Upper lobe of left lung (tissue), 6 donors: Measurements from ENCODE around the gene CHP2. TPM values are rescaled to one million over a fixed set of nuclear protein-coding genes. Genes with fewer than 3 reads are reported as not detected.
"Not testable (repeated sequence)": the region's sequence is repeated elsewhere in the genome, so short reads cannot be mapped to it uniquely, and the experiment has no call there.

ENCODE experiments used
- ATAC-seq, 2 donors: fragments of 200-7000 bp; cut with Tn5 transposase; one replicate each; pipeline ENCODE4 v1.9.1; 2022; ENCODE audit warnings: mild to moderate bottlenecking in 2 of 2, moderate library complexity in 2 of 2; ENCODE audit not compliant: low FRiP score in 2 of 2
- DNase-seq, 2 donors: peaks; one replicate each; pipeline ENCODE4 v3.0.0-alpha.2; 2019 to 2020
- H3K27ac ChIP-seq, 4 donors: fragments of 200-600 bp; sonication (generic); one replicate each; pipeline ENCODE4 v1.5.1; 2016 to 2019
- H3K27me3 ChIP-seq, 4 donors: fragments of 200-600 bp; sonication (generic); one replicate each; pipeline ENCODE4 v1.5.1; 2017 to 2019
- H3K36me3 ChIP-seq, 4 donors: fragments of 200-600 bp; sonication (generic); one replicate each; pipeline ENCODE4 v1.5.1; 2016 to 2019
- H3K4me1 ChIP-seq, 4 donors: fragments of 200-600 bp; sonication (generic); one replicate each; pipeline ENCODE4 v1.5.1; 2018 to 2019
- H3K4me3 ChIP-seq, 4 donors: fragments of 200-600 bp; sonication (generic); one replicate each; pipeline ENCODE4 v1.5.1; 2017 to 2019; ENCODE audit warnings: mild to moderate bottlenecking in 2 of 4, moderate library complexity in 1 of 4
- H3K9me3 ChIP-seq, 4 donors: fragments of 200-600 bp; sonication (generic); one replicate each; pipeline ENCODE4 v1.5.1; 2018 to 2019
- CTCF ChIP-seq, 6 experiments: fragments of 450-650 bp in 4 of 6; fragments of 200-600 bp in 2 of 6; sonication (generic) in 2 of 6; IDR thresholded peaks; one replicate each; pipeline ENCODE4 v1.5.1; 2016 to 2019; ENCODE audit warnings: antibody characterized with exemption in 6 of 6
- EP300 ChIP-seq, 4 donors: sonication (generic); formaldehyde crosslinking; IDR thresholded peaks; one replicate each; pipeline ENCODE4 v1.5.1; 2017; ENCODE audit warnings: antibody characterized with exemption in 4 of 4, control low read depth in 2 of 4
- POLR2A ChIP-seq, 4 donors: fragments of 450-650 bp; IDR thresholded peaks; one replicate each; pipeline ENCODE4 v1.5.1; 2016 to 2017; ENCODE audit warnings: antibody characterized with exemption in 4 of 4, mild to moderate bottlenecking in 2 of 4
- POLR2AphosphoS5 ChIP-seq, 2 donors: sonication (generic); formaldehyde crosslinking; IDR thresholded peaks; one replicate each; pipeline ENCODE4 v1.5.1; 2017; ENCODE audit warnings: antibody characterized with exemption in 2 of 2
- WGBS, 2 donors: methylation state at CpG; one replicate each; pipeline ENCODE4 v1.1.5; 2017 to 2018; 5-methylcytosine and 5-hydroxymethylcytosine counted together
- total RNA-seq, 6 donors: library from RNA; depleted of rRNA in 4 of 6; stranded (reverse); fragments of >200 nt in 4 of 6; gene quantifications; one replicate each; pipeline versions ENCODE4 v1.1.0 to v1.2.1, GENCODE V29; 2016 to 2021
- donor health status: DM: no; HTN: no; CAD: no; lungs with moderate emphysema.
- donor health status: DM: no; HTN: yes; CAD: no; lungs with severe emphysema.

CHP2 gene
- total RNA-seq, 6 donors from 2014 or later, result 0.20 to 5.2 TPM; not detected in 4

GRCh38 chr16:23710008-23710407, 44.8 kb upstream of the CHP2 start:
- Histone ChIP-seq H3K4me1 (peaks cover 0 to 5% (median 2%) of the 10 kb centered on the region in 4 donors), H3K4me3 (no peak overlapping the region), H3K27ac (no peak overlapping the region), H3K9me3 (peaks cover 0 to 14% (median 10%) of the 10 kb centered on the region in 4 donors), H3K36me3 (no peaks in the 10 kb centered on the region), H3K27me3 (peaks cover 0 to 14% (median 3%) of the 10 kb centered on the region in 4 donors)
- ATAC-seq (no peak), DNase-seq (no peak)
- WGBS, 2 donors, result 63 to 86% methylated on average over 2 of the region's 2 CpGs
- TF ChIP-seq POLR2AphosphoS5 (IDR thresholded peaks at IDR 0.05) (no peak), CTCF (IDR thresholded peaks at IDR 0.05) (no peak), EP300 (IDR thresholded peaks at IDR 0.05) (no peak), POLR2A (IDR thresholded peaks at IDR 0.05) (no peak)

DNA sequence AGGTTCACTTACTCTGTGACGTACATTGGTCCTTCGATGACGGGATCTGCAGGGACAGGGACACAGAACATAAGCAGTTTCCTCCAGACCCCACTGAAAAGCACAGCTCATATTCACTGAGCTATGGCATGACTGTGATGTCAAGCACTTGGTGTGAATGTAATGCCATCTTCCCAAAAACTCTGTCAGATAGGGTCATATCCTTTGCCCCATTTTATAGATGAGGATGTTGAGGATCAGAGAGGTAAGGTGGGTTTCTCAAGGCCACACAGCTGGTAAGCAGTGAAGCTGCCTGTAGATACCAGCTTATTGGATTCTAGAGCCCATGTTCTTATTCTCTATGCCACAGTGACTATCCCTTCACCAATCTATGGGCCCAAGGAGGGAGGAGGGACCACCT, 44.3 kb upstream of the CHP2 start:
- Histone ChIP-seq H3K27me3 (peaks cover 0 to 14% (median 3%) of the 10 kb centered on the region in 4 donors), H3K36me3 (no peaks in the 10 kb centered on the region), H3K27ac (no peak overlapping the region), H3K9me3 (peaks cover 0 to 14% (median 10%) of the 10 kb centered on the region in 4 donors), H3K4me1 (peaks cover 0 to 5% (median 2%) of the 10 kb centered on the region in 4 donors), H3K4me3 (no peak overlapping the region)
- no peak for TF ChIP-seq EP300 (IDR thresholded peaks at IDR 0.05)
- no peak for TF ChIP-seq CTCF (IDR thresholded peaks at IDR 0.05)
- TF ChIP-seq POLR2AphosphoS5 (IDR thresholded peaks at IDR 0.05), result no peak
- no peak for TF ChIP-seq POLR2A (IDR thresholded peaks at IDR 0.05)
- ATAC-seq (no peak), DNase-seq (no peak)
- 93 to 98% methylated on average over 3 of the region's 3 CpGs for WGBS, 2 donors

GRCh38 chr16:23711785-23712184, 43.0 kb upstream of the CHP2 start:
- no peak overlapping the region for H3K27ac ChIP-seq
- peaks cover 0 to 14% (median 3%) of the 10 kb centered on the region in 4 donors for H3K27me3 ChIP-seq
- TF ChIP-seq POLR2AphosphoS5 (IDR thresholded peaks at IDR 0.05), result no peak
- no peak for TF ChIP-seq CTCF (IDR thresholded peaks at IDR 0.05)
- TF ChIP-seq POLR2A (IDR thresholded peaks at IDR 0.05), result no peak
- no peak for TF ChIP-seq EP300 (IDR thresholded peaks at IDR 0.05)
- DNase-seq (no peak), ATAC-seq (no peak)
- 56 to 80% methylated on average over 4 of the region's 4 CpGs for WGBS, 2 donors
- peaks cover 0 to 14% (median 10%) of the 10 kb centered on the region in 4 donors for H3K9me3 ChIP-seq
- H3K36me3 ChIP-seq, result no peaks in the 10 kb centered on the region
- H3K4me3 ChIP-seq, result no peak overlapping the region
- H3K4me1 ChIP-seq, result peaks cover 0 to 5% (median 2%) of the 10 kb centered on the region in 4 donors

- no peaks in the 10 kb centered on the region for H3K36me3 ChIP-seq
- 2% methylated on average over 14 of the region's 37 CpGs for WGBS, 2 donors
- H3K4me3 ChIP-seq, result peak within 1 kb of the TSS in 2 of 4 donors; percentile 7 to 20
- peaks cover 0 to 14% (median 3%) of the 10 kb centered on the region in 4 donors for H3K27me3 ChIP-seq
- DNase-seq (peak in 1 of 2 donors; percentile 61), ATAC-seq (no peak)
- H3K27ac ChIP-seq, result no peak within 1 kb of the TSS
- no peak for TF ChIP-seq CTCF (IDR thresholded peaks at IDR 0.05)
- TF ChIP-seq EP300 (IDR thresholded peaks at IDR 0.05), result no peak
- TF ChIP-seq POLR2A (IDR thresholded peaks at IDR 0.05), result no peak
- no peak for TF ChIP-seq POLR2AphosphoS5 (IDR thresholded peaks at IDR 0.05)
- H3K9me3 ChIP-seq, result peaks cover 0 to 14% (median 10%) of the 10 kb centered on the region in 4 donors
- peaks cover 0 to 5% (median 2%) of the 10 kb centered on the region in 4 donors for H3K4me1 ChIP-seq
Observed at GRCh38 chr16:23712976-23713375, 41.9 kb upstream of the CHP2 start, which contains the start of gene ERN2. ERN2 (minus strand) TSS chr16:23713222; CDS start chr16:23713187, 35 bp downstream.

GRCh38 chr16:23716484-23716883, 38.3 kb upstream of the CHP2 start:
- H3K27me3 ChIP-seq, result peaks cover 0 to 14% (median 3%) of the 10 kb centered on the region in 4 donors
- no peaks in the 10 kb centered on the region for H3K9me3 ChIP-seq
- no peak overlapping the region for H3K4me3 ChIP-seq
- DNase-seq (no peak), ATAC-seq (no peak)
- H3K36me3 ChIP-seq, result no peaks in the 10 kb centered on the region
- H3K4me1 ChIP-seq, result peaks cover 0 to 5% (median 2%) of the 10 kb centered on the region in 4 donors
- H3K27ac ChIP-seq, result no peak overlapping the region
- WGBS, 2 donors, result 75 to 83% methylated on average over 5 of the region's 5 CpGs
- no peak for TF ChIP-seq POLR2AphosphoS5 (IDR thresholded peaks at IDR 0.05)
- TF ChIP-seq POLR2A (IDR thresholded peaks at IDR 0.05), result no peak
- no peak for TF ChIP-seq CTCF (IDR thresholded peaks at IDR 0.05)
- no peak for TF ChIP-seq EP300 (IDR thresholded peaks at IDR 0.05)

DNA sequence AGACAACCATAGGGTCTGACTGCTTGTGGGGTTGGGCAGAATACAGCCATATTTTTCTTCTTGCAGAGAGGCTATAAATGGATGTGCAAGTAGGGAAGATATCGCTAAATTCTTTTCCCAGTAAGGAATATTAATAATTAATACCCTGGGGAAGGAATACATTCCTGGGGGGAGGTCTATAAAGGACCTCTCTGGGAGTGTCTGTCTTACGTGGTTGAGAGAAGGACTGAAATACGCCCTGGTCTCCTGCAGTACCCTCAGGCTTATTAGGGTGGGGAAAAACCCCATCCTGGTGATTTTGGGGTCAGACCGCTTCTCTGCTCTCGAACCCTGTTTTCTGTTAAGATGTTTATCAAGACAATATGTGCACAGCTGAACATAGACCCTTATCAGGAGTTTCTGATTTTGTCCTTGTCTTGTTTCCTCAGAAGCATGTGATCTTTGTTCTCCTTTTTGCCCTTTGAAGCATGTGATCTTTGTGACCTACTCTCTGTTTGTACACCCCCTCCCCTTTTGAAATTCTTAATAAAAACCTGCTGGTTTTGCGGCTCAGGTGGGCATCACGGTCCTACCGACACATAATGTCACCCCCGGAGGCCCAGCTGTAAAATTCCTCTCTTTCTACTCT, 32.1 kb upstream of the CHP2 start:
- peaks cover 0 to 17% (median 7%) of the 10 kb centered on the region in 4 donors for H3K9me3 ChIP-seq
- H3K4me1 ChIP-seq, H3K27ac ChIP-seq, ATAC-seq, H3K4me3 ChIP-seq, DNase-seq, H3K27me3 ChIP-seq, H3K36me3 ChIP-seq: not testable (repeated sequence)
- 74 to 86% methylated on average over 9 of the region's 9 CpGs for WGBS, 2 donors
